Measurements from ENCODE around the gene TMA7.

GRCh38 chr3:48472923-48473616 is 33.0 kb downstream of the TMA7 start:
- TF ChIP-seq TAF1 (IDR thresholded peaks at IDR 0.05; ENCODE audit: low read depth, low read length) (peak; percentile 85), POLR2A (IDR thresholded peaks at IDR 0.05; ENCODE audit: low read depth, low read length) (peak; percentile 92), POLR2AphosphoS5 (IDR thresholded peaks at IDR 0.05; ENCODE audit: low read depth, low read length) (peak; percentile 94)
